Stimulated activated CD4-positive, alpha-beta T cell treated with anti-CD3 and anti-CD28 coated beads, Interleukin-15, amount 100 ng/mL, for 1 hour (primary cell): ENCODE data around the gene SNX21.
"Not testable (repeated sequence)": the region's sequence is repeated elsewhere in the genome, so short reads cannot be mapped to it uniquely, and the experiment has no call there.

ENCODE experiments used
- DNase-seq, 2 donors: peaks; one replicate each; pipeline ENCODE4 v3.0.0-alpha.2; 2020; ENCODE audit warnings: low read depth in 1 of 2, low spot score in 1 of 2

The SNX21 gene

DNA sequence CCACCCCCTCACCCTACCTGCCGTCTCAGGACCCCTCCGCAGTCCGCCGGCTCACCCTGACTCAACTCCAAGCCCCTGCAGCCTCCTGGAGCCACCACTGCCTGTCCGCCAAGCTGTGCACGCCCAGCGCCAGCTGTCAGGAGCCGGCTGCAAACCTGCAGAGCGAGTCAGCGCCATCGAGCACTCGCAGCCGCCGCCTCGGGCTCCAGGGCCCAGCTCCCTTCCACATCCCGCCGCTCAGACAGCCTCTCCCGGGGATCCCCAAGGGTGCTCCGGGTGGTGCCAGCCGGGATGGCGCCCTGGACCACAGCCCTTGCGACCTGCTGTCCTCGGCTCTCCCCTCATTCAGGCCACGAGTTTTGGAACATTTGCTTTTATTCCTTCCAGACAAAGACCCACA, 10.7 kb upstream of the SNX21 start:
- no peak for DNase-seq

- DNase-seq, result peak; percentile 20 to 35
Observed at GRCh38 chr20:45823949-45824835, 9.4 kb upstream of the SNX21 start.

DNA sequence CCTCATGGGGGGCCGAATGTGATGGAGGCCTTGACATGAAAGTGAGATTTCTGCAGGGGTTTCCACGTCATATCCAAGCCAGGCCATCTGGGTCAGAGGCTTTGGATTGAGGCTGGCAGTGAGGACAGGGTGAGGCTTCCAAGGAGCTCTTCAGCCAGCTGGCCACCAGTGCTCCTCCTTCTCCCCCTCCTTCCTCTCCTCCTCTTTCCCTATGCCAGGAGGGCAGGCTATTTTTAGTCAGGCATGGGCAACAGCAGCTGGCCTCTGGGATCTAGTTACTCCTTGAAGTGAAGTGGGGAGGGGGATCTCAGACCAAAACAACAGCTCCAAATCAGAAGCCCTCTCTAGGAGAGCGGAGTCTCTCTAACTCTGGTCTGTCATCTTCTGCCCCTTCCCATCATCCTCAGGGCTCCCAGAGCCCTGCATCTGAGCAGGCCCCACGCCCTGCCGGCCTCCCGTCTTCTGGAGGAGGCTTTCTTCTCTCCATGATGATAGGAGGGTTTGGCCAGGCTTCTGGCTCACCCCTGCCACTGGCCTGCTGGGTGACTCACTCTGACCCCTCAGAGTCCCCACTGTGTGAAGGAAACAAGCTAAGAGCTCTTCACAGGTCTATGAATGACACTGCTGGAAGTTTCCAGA, 7.1 kb upstream of the SNX21 start:
- no peak for DNase-seq

DNA sequence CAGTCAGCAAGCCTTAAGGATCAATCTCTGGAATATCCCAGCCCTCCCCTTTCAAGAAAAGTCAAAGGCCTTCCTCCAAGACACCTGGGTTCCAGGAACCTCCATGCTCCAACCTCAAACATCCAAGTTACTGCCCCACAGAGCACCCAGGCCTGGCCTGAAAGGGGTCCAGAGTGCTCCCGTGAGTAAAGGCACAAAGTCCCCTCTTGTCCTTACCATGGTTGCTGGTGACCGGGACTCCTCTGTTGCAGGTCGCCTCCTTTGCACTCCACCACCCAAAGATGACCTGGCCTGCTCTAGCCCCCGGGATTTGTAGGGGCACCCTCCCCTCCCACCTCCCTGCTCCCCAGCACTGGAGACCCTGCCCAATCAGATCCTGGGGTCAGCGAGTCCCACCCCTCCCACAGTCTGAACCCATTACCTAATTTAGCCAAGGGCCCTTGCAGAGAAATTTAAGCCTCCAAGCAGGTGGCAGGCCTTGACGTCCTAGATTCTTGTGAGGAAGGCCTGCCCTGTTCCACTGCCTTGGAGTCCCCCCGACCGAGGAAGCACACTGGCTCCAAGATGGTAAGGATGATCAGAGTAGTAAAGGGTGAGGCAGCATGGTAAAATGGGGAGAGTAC, 6.5 kb upstream of the SNX21 start, which contains the start of gene TNNC2:
TNNC2 (minus strand) TSS at position 283 of the 623 bp plus-strand sequence; CDS start at position 219, 64 bp downstream.
- DNase-seq, result no peak

DNA sequence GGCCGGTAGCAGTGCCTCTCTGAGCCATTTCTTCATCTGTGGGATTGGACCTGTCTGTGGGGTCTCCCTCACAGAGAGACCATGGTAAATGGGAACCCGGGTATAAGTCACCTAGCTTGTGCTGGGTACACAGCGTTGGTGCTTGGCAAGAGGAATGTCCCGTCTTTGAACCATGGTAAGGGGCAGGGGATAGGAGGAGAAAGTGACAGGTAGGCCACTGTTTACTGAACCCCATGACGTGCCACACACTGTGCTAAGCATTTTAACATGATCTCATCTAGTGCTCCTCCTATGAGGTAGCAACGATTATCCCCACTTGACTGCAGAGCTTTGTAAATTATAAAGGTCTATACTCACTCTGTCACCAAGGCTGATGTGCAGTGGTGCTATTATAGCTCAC, 5.9 kb upstream of the SNX21 start:
- DNase-seq, result no peak

- no peak for DNase-seq
Observed at GRCh38 chr20:45828589-45828988, 5.0 kb upstream of the SNX21 start.

DNA sequence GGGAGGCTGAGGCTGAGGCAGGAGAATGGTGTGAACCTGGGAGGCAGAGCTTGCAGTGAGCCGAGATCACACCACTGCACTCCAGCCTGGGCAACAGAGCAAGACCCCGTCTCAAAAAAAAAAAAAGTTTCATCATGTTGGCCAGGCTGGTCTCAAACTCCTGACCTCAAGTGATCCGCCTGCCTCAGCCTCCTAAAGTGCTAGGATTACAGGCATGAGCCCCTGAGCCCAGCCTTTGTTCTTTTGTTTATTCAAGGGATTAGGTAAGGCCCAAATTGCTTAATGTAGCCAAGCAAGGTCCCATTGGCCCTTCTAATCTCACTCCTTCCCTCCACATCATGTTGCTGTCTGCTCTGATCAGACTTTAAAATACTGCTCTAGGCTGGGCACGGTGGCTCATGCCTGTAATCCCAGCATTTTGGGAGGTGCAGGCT, 3.9 kb upstream of the SNX21 start:
- not testable (repeated sequence) for DNase-seq

DNA sequence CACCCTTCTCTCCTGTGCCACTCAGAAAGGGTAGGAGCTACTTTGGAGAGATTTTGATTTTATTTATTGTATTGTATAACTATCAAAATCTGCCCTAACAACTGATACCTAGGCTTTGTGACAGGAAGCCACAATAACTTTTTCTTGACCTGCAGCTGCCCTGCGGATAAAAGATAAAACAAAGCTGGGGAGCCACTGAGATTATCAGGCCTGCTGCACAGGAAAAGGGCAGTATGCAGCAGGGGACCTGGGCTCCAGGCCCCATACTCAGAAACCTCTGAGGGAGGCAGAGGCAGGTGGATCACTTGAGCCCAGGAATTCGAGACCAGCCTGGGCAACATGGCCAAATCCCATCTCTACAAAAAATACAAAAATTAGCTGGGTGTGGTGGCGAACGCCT, 980 bp upstream of the SNX21 start:
- no peak for DNase-seq

GRCh38 chr20:45833883-45834796, 541 bp downstream of the SNX21 start:
- peak; percentile 15 to 43 for DNase-seq

GRCh38 chr20:45834797-45835161, 1.2 kb downstream of the SNX21 start:
- no peak for DNase-seq

DNA sequence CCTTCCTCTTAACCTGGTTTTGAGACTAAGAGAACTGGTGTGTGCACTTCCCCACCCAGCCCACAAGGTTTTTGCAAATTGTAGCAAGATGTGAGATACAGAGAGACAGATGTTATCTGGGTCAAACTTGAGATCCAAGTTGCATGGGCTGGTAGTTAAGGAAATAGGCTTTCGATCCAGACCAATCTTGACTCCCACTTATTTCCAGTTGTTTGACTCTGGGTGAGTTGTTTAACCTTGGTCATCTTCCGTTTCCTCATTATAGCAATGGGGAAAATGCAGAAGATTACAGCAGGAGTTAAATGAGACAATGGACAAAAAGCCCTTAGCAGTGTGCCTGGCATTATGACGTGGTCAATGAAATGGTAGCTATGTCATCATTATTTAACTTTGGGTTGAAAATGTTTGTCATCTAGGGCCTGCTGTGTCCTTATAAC, 1.7 kb downstream of the SNX21 start:
- DNase-seq, result no peak

GRCh38 chr20:45835825-45836224, 2.2 kb downstream of the SNX21 start:
- no peak for DNase-seq

- no peak for DNase-seq
Observed at GRCh38 chr20:45836841-45837240, 3.2 kb downstream of the SNX21 start.

GRCh38 chr20:45840700-45841198, 7.2 kb downstream of the SNX21 start:
- no peak for DNase-seq

DNA sequence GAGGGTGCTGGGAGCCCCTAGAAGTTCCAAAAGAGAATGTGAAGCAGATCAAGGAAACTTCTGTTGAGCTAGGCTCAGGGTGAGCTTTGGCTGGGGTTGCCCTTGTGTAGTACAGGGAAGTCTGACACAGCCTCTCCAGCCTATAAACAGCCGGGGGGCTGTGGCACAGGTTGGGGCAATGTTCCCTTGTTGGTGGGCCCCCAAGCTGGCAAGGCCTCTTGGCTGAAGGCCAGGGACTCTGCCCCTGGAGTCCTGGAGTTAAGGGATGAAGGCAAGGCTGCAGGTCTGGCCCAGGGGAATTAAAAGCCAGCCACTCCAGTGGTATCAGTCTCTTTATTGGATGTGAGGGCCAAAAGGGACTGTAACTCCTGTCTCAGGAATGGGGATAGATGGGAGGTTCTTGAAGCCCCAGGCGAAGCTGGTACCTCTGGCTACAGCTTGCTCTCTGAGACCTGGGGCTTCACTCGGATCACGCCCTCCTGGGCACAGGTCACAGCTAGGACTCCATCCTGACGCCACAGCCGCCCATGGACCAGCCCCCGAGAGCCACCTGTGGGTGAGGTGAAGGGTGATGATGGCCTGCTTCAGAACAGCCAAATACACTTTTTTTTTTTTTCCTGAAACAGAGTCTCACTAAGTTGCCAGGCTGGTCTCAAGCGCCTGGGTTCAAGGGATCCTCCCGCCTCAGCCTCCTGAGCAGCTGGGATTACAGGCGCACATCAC, 8.0 kb downstream of the SNX21 start:
- DNase-seq, result no peak

DNA sequence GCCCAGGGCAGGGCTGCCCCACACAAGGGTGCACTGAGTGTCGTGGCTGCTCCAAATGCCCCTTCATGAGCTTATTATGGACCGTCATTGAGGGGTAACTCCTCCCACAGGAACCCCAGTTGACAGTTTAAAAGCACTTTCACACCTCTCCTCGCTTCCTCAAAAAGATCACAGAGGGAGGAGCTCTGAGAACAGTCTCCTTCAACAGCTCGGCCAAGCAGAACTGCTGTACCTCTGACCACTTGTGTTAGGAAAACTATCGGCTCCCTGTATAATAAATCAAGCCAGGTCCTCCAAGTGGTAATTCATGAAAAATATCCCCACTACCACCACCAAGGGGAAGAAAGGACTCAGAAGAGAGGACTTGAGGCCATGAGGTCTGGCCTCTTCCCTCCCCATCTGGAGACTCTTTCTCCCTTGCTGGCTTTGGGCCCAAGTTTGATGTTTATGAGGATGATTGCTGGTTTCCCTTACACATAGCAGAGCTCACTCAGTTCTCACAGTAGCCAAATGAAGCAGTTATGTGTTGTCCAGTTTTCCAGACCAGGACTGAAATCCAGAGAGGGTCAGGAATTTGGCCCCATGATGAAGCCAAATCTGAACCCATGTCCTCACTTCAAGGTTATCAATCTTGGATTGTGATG, 8.7 kb downstream of the SNX21 start:
- DNase-seq, result no peak

DNA sequence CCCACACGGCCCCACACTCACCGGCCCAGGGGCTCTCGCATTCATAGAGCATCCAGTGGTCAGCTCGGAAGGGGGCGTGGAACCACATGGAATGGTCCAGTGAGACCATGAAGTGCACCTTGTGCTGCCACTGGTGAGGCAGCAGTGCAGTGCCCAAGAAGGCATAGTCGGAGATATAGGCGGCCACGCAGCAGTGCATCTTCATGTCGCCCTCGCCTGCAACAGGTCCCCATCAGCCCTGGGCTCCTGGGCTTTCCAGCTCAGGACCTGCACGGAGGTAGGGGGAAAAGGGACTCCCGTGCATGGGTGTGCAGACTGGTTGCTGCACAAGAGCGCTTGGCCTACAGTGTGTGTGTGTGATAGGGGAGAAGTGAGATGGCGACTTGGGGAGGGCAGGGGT, 9.9 kb downstream of the SNX21 start:
- no peak for DNase-seq

DNA sequence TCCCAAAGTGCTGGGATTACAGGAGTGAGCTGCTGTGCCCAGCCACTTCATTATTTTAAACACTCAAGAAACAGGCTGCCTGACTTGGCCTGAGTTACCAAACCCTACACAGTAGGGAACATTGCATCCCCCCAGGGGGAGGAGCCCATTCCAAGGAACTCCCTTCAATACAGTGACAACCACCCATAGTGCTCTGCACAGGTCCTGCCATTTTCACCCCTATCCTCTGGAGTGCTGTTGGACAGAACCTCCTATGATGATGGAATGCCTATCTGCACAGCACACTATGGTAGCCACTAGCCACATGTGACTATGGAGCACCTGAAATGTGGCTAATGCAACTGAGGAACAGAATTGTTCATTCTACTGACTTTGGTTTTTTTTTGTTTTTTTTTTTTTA, 11.9 kb downstream of the SNX21 start:
- DNase-seq, result no peak

GRCh38 chr20:45848421-45848820, 14.8 kb downstream of the SNX21 start:
- no peak for DNase-seq
